H1 (cell line): ENCODE results near the gene SLC7A14. TPM values are rescaled to one million over a fixed set of nuclear protein-coding genes. Genes with fewer than 3 reads are reported as not detected.

Experiments
- BACH1 ChIP-seq: IDR thresholded peaks from 2 replicates; pipeline ENCODE4 v1.6.1; 2012; ENCODE audit warnings: low read length, improper control_type of control experiment
- CBX5 ChIP-seq: fragments of 300-800, 300-1000 bp; sonication (generic); IDR thresholded peaks from 2 replicates; pipeline ENCODE4 v1.7.1; 2016; ENCODE audit warnings: antibody characterized with exemption, low read length, low read depth
- CEBPB ChIP-seq: IDR thresholded peaks from 2 replicates; pipeline ENCODE4 v1.6.1; 2012; ENCODE audit warnings: low read depth, low read length
- CTBP2 ChIP-seq: IDR thresholded peaks from 2 replicates; pipeline ENCODE4 v1.7.0; 2011; ENCODE audit warnings: borderline replicate concordance, mild to moderate bottlenecking, moderate library complexity, mixed read lengths, low read length; ENCODE audit not compliant: insufficient read depth, insufficient read length
- EGR1 ChIP-seq: IDR thresholded peaks from 2 replicates; pipeline ENCODE4 v1.6.1; 2011; ENCODE audit warnings: low read depth, low read length, borderline replicate concordance
- EP300 ChIP-seq, 2 experiments: IDR thresholded peaks; 1 replicate in 1 of 2; 2 replicates in 1 of 2; pipeline ENCODE4 v1.6.1; 2011 to 2012; ENCODE audit warnings: low read depth in 2 of 2, low read length in 2 of 2, mild to moderate bottlenecking in 2 of 2, borderline replicate concordance in 1 of 2, inconsistent platforms in 1 of 2, moderate library complexity in 1 of 2
- FOSL1 ChIP-seq: IDR thresholded peaks from 2 replicates; pipeline ENCODE4 v1.6.1; 2011; ENCODE audit warnings: mild to moderate bottlenecking, low read depth, low read length, moderate library complexity; ENCODE audit not compliant: insufficient read depth
- HDAC2 ChIP-seq, 2 experiments: fragments of 300-600 bp in 1 of 2; sonication (generic) in 1 of 2; IDR thresholded peaks; 2 replicates each; pipeline ENCODE4 v1.6.1; 2011 to 2012; ENCODE audit warnings: low read depth in 2 of 2, low read length in 2 of 2, mild to moderate bottlenecking in 2 of 2, moderate library complexity in 2 of 2, borderline replicate concordance in 1 of 2, inconsistent platforms in 1 of 2
- KDM1A ChIP-seq: fragments of 200-600, 300-600 bp; sonication (generic); IDR thresholded peaks from 2 replicates; pipeline ENCODE4 v1.7.1; 2016; ENCODE audit warnings: mild to moderate bottlenecking, low read length, borderline replicate concordance
- NRF1 ChIP-seq: IDR thresholded peaks from 2 replicates; pipeline ENCODE4 v1.6.1; 2011; ENCODE audit warnings: mild to moderate bottlenecking, low read depth, low read length, improper control_type of control experiment
- PHF8 ChIP-seq: fragments of 200-600 bp; sonication (generic); conservative IDR thresholded peaks from 2 replicates; pipeline ENCODE4 v1.7.1; 2012; ENCODE audit warnings: low read depth, mild to moderate bottlenecking, inconsistent platforms, low read length, moderate library complexity
- POU5F1 ChIP-seq: IDR thresholded peaks from 2 replicates; pipeline ENCODE4 v1.6.1; 2011; ENCODE audit warnings: low read depth, mild to moderate bottlenecking, low read length, moderate library complexity
- RAD21 ChIP-seq, 2 experiments: IDR thresholded peaks in 1 of 2; conservative IDR thresholded peaks in 1 of 2; 2 replicates each; pipeline ENCODE4 v1.6.1; 2011; ENCODE audit warnings: low read depth in 2 of 2, low read length in 2 of 2, improper control_type of control experiment in 1 of 2, inconsistent platforms in 1 of 2, mild to moderate bottlenecking in 1 of 2, moderate library complexity in 1 of 2
- RBBP5 ChIP-seq: IDR thresholded peaks from 2 replicates; pipeline ENCODE4 v1.7.1; 2012; ENCODE audit warnings: low read depth, mild to moderate bottlenecking, inconsistent platforms, low read length, moderate library complexity, borderline replicate concordance
- SIRT6 ChIP-seq: IDR thresholded peaks from one replicate; pipeline ENCODE4 v1.7.1; 2012; ENCODE audit warnings: low read length, inconsistent platforms
- SP4 ChIP-seq: IDR thresholded peaks from 2 replicates; pipeline ENCODE4 v1.6.1; 2012; ENCODE audit warnings: low read length, inconsistent platforms
- SUZ12 ChIP-seq: fragments of 200-600 bp; sonication (generic); IDR thresholded peaks from 2 replicates; pipeline ENCODE4 v1.6.1; 2012; ENCODE audit warnings: mild to moderate bottlenecking, inconsistent platforms, low read length, moderate library complexity, mixed read lengths
- TEAD4 ChIP-seq: IDR thresholded peaks from 2 replicates; pipeline ENCODE4 v1.6.1; 2012; ENCODE audit warnings: low read depth, low read length, inconsistent platforms, mixed read lengths
- USF2 ChIP-seq: IDR thresholded peaks from 2 replicates; pipeline ENCODE4 v1.6.1; 2011; ENCODE audit warnings: low read length, improper control_type of control experiment
- ZNF274 ChIP-seq: IDR thresholded peaks from 2 replicates; pipeline ENCODE4 v1.7.0; 2012; ENCODE audit warnings: low read length, borderline replicate concordance; ENCODE audit errors: extremely low read depth
- polyA plus RNA-seq, 7 experiments: library from polyadenylated mRNA; depleted of rRNA in 3 of 7; stranded (reverse) in 5 of 7; unstranded in 2 of 7; fragments of >200 nt in 5 of 7; fragments of 200-250 nt in 2 of 7; gene quantifications; 1 replicate in 5 of 7; 2 replicates in 1 of 7; 4 replicates in 1 of 7; pipeline versions ENCODE4 v1.2.1 to v1.2.3, GENCODE V29; 2011 to 2013; ENCODE audit warnings: missing spikeins in 2 of 7, mixed read lengths in 2 of 7
- total RNA-seq: library from RNA; stranded (reverse); fragmentation: NEBNext Ultra II Directional; extraction: Animal tissue kit (Norgen Biotek cat#: 25700); gene quantifications from 2 replicates; pipeline ENCODE4 v1.2.1, GENCODE V29; 2021
- TF ChIP-seq, protein P1 (sequence below): IDR thresholded peaks from 2 replicates; pipeline ENCODE4 v1.6.1; 2012; ENCODE audit warnings: inconsistent platforms

Gene SLC7A14
- total and polyA plus RNA-seq, 2 of the 8 experiments (the other 6 are each of a cell fraction or from before 2014, with no cell fraction given) = 0.21 to 0.95 TPM

GRCh38 chr3:170418422-170419398, 167.2 kb downstream of the SLC7A14 start, which contains the start of gene CLDN11 (continued):
- TF ChIP-seq CBX5 (no peak), CTBP2 (no peak), RBBP5 (peak; percentile 21; the same call in 1 of the 2 replicates), PHF8 (no peak), KDM1A (no peak), BACH1 (no peak), TEAD4 (no peak), SUZ12 (no peak; the same call in 1 of the 2 replicates), SP4 (no peak), USF2 (0 out of 2 replicates have a peak, but pooled peaks have one; percentile 5), SIRT6 (no peak), RAD21 (IDR thresholded peaks at IDR 0.05 in 1 of 2, conservative IDR thresholded peaks at IDR 0.05 in 1 of 2; ENCODE audit: low read depth in 2 of 2, low read length in 2 of 2) (no peak; a peak in 1 of 4 replicates), EGR1 (no peak), EP300 (IDR thresholded peaks at IDR 0.05; ENCODE audit: borderline replicate concordance in 1 of 2, low read depth in 2 of 2, low read length in 2 of 2) (no peak), ZNF274 (no peak), CEBPB (no peak), FOSL1 (no peak), POU5F1 (no peak), HDAC2 (IDR thresholded peaks at IDR 0.05; ENCODE audit: borderline replicate concordance in 1 of 2, low read depth in 2 of 2, low read length in 2 of 2) (no peak; a peak in 1 of 4 replicates), NRF1 (no peak)
- TF ChIP-seq, protein P1, sequence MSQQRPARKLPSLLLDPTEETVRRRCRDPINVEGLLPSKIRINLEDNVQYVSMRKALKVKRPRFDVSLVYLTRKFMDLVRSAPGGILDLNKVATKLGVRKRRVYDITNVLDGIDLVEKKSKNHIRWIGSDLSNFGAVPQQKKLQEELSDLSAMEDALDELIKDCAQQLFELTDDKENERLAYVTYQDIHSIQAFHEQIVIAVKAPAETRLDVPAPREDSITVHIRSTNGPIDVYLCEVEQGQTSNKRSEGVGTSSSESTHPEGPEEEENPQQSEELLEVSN = peak; percentile 97
